Testis (tissue), 2 donors: ENCODE measurements around the gene C1S.

Experiments used
- CTCF ChIP-seq, 3 experiments: fragments of 450-650 bp in 2 of 3; fragments of 200-600 bp in 1 of 3; sonication (generic) in 1 of 3; IDR thresholded peaks; one replicate each; pipeline ENCODE4 v1.5.1; 2016 to 2019; ENCODE audit warnings: antibody characterized with exemption in 3 of 3, mild to moderate bottlenecking in 2 of 3, moderate library complexity in 1 of 3
- POLR2A ChIP-seq: fragments of 450-650 bp; IDR thresholded peaks from one replicate; pipeline ENCODE4 v1.6.1; 2017; ENCODE audit warnings: antibody characterized with exemption, mild to moderate bottlenecking, moderate library complexity

GRCh38 chr12:7061596-7061995, 1.1 kb downstream of the C1S start:
- no peak for TF ChIP-seq CTCF (IDR thresholded peaks at IDR 0.05)
- TF ChIP-seq POLR2A: no peak
